ENCODE measurements around the gene GRIN2A. TPM values are rescaled to one million over a fixed set of nuclear protein-coding genes. Genes with fewer than 3 reads are reported as not detected.

The GRIN2A gene
- total and polyA plus RNA-seq, 2 experiments from 2014 or later, result 0.42 to 5.5 TPM

- TF ChIP-seq CTCF (IDR thresholded peaks at IDR 0.05; ENCODE audit: low read depth, low read length), result no peak
- Histone ChIP-seq H3K27me3 (no peaks in the 10 kb centered on the region), H3K27ac (no peak overlapping the region), H3K4me3 (no peak overlapping the region), H3K36me3 (no peaks in the 10 kb centered on the region), H3K9me3 (ENCODE audit: low read depth) (no peaks in the 10 kb centered on the region), H3K4me1 (ENCODE audit: low read depth) (no peaks in the 10 kb centered on the region)
- DNase-seq (ENCODE audit: low read depth in 1 of 2, low spot score in 1 of 2), result no peak
These were observed 136.9 kb downstream of the GRIN2A start for GRCh38 chr16:10045291-10045775.

DNA sequence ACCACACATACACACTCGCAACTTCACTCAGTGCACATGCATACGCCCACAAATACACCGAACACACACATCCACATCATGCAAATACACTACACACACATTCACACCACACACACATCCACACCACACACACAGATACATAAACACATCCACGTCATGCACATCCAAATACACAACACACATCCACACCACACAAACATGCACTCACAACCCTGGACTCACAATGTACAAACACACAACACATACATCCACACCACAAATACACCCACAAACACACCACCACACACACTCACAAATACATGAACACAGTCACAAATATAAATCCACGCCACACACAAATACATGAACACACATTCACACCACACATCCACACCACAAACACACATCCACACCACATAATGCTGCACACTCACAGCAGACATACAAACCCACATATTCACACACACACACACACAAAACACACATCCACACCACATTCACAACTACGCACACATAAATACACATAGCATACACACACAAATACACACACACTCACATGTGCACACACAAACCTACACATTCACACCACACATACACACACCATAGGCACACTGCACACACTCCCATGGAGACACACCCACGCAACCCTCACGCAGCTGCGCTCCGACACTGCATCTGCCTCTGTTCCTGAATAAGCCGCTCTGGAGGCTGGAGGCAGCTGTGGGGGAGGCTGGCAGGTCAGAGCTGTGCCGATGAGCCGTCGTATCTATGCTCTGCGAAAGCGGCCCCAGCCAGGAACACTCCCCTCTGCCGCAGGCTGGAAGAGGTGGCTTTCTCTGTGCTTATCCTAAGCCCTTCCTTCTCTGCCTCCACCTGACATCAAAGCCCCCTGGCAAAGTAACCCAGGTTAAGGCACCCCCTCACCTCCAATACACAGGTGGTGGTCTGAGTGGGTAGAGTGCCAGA, 141.8 kb downstream of the GRIN2A start:
- no peaks in the 10 kb centered on the region for H3K27me3 ChIP-seq
- no peaks in the 10 kb centered on the region for H3K9me3 ChIP-seq (ENCODE audit: low read depth)
- no peak for TF ChIP-seq CTCF (IDR thresholded peaks at IDR 0.05; ENCODE audit: low read depth, low read length)
- H3K4me3 ChIP-seq, result no peak overlapping the region
- H3K4me1 ChIP-seq (ENCODE audit: low read depth), result no peaks in the 10 kb centered on the region
- DNase-seq (ENCODE audit: low read depth in 1 of 2, low spot score in 1 of 2), result no peak
- H3K36me3 ChIP-seq, result no peaks in the 10 kb centered on the region
- no peak overlapping the region for H3K27ac ChIP-seq

DNA sequence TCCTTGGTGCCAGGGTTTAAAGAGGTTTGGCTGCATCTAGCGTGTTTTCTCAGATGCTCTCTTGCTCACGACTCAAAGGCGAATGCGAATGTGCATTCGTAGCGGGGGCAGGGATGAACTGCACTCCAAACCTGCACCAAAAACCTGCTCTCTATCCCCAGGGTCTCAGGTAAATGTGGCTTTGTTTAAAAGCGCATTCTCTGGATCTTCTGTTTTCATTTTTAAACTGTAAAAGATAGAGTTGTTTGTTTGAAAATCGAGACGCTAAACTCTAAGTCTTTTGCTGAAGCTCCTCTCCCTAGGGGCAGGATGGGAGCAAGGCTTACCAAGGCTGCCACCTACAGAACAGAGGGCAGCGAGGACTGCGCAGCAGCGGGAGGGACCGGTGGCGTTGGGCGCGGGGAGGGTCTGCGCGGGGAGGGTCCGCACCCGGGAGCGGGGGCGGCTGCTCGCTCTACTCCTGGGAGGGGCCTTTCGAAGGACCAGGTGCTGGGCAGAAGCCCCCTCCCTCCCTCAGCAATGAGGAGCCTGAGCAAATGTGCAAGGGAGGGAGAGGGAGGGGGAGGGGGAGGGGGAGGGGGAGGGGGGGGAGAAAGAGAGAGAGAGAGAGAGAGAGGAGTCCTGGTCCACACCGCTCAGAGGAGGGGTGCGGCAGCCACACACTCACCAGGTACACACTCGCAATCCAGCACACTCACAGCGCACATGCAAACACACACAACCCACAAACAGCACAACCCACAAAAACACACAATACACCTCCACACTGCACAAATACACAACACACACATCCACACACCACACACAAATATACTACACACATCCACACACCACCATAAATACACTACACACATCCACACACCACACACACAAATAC, 142.8 kb downstream of the GRIN2A start:
- no peaks in the 10 kb centered on the region for H3K4me1 ChIP-seq (ENCODE audit: low read depth)
- peak; percentile 1 to 66 for DNase-seq (ENCODE audit: low read depth in 1 of 2, low spot score in 1 of 2)
- H3K4me3 ChIP-seq, result peak overlapping the region; percentile 28
- no peaks in the 10 kb centered on the region for H3K9me3 ChIP-seq (ENCODE audit: low read depth)
- H3K27me3 ChIP-seq, result no peaks in the 10 kb centered on the region
- H3K27ac ChIP-seq, result no peak overlapping the region
- H3K36me3 ChIP-seq, result no peaks in the 10 kb centered on the region
- no peak for TF ChIP-seq CTCF (IDR thresholded peaks at IDR 0.05; ENCODE audit: low read depth, low read length)

DNA sequence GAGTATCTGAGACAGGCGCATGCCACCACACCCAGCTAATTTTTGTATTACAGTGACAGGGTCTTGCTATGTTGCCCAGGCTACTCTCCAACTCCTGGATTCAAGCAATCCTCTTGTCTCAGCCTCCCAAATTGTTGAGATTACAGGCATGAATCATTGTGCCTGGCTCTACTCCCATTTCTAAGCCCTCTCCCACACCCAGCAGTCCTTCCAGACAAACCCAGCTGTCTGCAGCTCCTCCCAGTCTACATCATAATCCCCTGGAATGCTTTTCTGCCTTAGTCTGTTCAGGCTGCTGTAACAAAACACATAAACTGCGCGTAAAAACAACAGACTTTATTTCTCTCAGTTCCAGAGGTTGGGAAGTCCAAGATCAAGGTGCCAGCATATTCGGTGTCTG, 144.5 kb downstream of the GRIN2A start:
- no peak for DNase-seq (ENCODE audit: low read depth in 1 of 2, low spot score in 1 of 2)
- no peaks in the 10 kb centered on the region for H3K9me3 ChIP-seq (ENCODE audit: low read depth)
- H3K4me1 ChIP-seq (ENCODE audit: low read depth), result no peaks in the 10 kb centered on the region
- H3K27ac ChIP-seq, result no peak overlapping the region
- no peak for TF ChIP-seq CTCF (IDR thresholded peaks at IDR 0.05; ENCODE audit: low read depth, low read length)
- no peaks in the 10 kb centered on the region for H3K36me3 ChIP-seq
- no peak overlapping the region for H3K4me3 ChIP-seq
- no peaks in the 10 kb centered on the region for H3K27me3 ChIP-seq

DNA sequence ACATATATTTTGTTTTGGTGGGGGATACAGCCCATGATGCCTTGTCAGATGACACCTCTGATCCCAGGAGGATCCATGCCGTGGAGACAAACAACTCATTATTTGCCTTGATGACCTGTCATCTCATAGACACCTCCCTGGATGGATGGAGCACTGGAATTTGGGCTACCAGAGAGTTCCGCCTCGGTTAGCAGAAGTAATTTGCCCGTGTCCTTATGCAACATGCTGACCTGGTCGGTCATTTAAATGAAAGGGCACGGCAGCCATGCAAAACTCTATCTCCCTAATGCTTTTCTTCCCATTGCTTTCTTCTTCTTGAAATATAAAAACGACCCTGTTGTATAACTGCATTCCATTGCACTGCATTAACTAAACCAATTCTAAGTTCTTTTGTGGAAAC, 145.3 kb downstream of the GRIN2A start:
- Histone ChIP-seq H3K27me3 (no peaks in the 10 kb centered on the region), H3K4me1 (ENCODE audit: low read depth) (no peaks in the 10 kb centered on the region)
- no peak for TF ChIP-seq CTCF (IDR thresholded peaks at IDR 0.05; ENCODE audit: low read depth, low read length)

More for the DNA sequence above, 145.3 kb downstream of the GRIN2A start:
- no peaks in the 10 kb centered on the region for H3K9me3 ChIP-seq (ENCODE audit: low read depth)
- no peak for DNase-seq (ENCODE audit: low read depth in 1 of 2, low spot score in 1 of 2)
- no peak overlapping the region for H3K27ac ChIP-seq
- H3K4me3 ChIP-seq, result no peak overlapping the region
- no peaks in the 10 kb centered on the region for H3K36me3 ChIP-seq

All from cardiac muscle cell (in vitro differentiated cells and primary cell).